Activated CD8-positive, alpha-beta T cell treated with anti-CD3 and anti-CD28 coated beads, Interleukin-2, amount 10 ng/mL, durations not matched to agents 7 days and 5 days (primary cell): ENCODE measurements around the gene LDLRAD3. TPM values are rescaled to one million over a fixed set of nuclear protein-coding genes. Genes with fewer than 3 reads are reported as not detected.

Experiments used
- ATAC-seq: fragments of 150-1000 bp; cut with Tn5 transposase; one replicate; pipeline ENCODE4 v1.10.0; 2021; ENCODE audit warnings: moderate library complexity
- CTCF ChIA-PET: fragments of 350-600 bp; sonication (Branson Sonifier 250); formaldehyde crosslinking; loops from one replicate; lab custom pipeline; 2021; ENCODE audit warnings: antibody characterized with exemption; lab: Charles Lee
- POLR2A ChIA-PET: fragments of 350-600 bp; sonication (Branson Sonifier 250); formaldehyde crosslinking; loops from one replicate; lab custom pipeline; 2021; ENCODE audit warnings: antibody characterized with exemption; lab: Charles Lee
- DNase-seq: peaks from one replicate; pipeline ENCODE4 v3.0.0-alpha.2; 2020
- H3K27ac Mint-ChIP-seq: one replicate; pipeline ENCODE4 v1.8.0; 2021; ENCODE audit warnings: mild to moderate bottlenecking, mixed read lengths
- H3K27me3 Mint-ChIP-seq: one replicate; pipeline ENCODE4 v1.8.0; 2021; ENCODE audit warnings: low read depth, mixed read lengths
- H3K36me3 Mint-ChIP-seq: one replicate; pipeline ENCODE4 v1.8.0; 2021; ENCODE audit warnings: low read depth, mixed read lengths
- H3K4me1 Mint-ChIP-seq: one replicate; pipeline ENCODE4 v1.8.0; 2021; ENCODE audit warnings: low read depth, mixed read lengths
- H3K4me3 Mint-ChIP-seq: one replicate; pipeline ENCODE4 v1.8.0; 2021; ENCODE audit warnings: mild to moderate bottlenecking, mixed read lengths
- H3K9me3 Mint-ChIP-seq: one replicate; pipeline ENCODE4 v1.8.0; 2022; ENCODE audit warnings: mixed read lengths; ENCODE audit not compliant: insufficient read depth
- total RNA-seq, 2 experiments: library from RNA; stranded (reverse); gene quantifications; one replicate each; pipeline ENCODE4 v1.2.3, GENCODE V29; 2021

LDLRAD3 gene
- total RNA-seq, 2 experiments from 2014 or later: 0.21 TPM; not detected in 1

DNA sequence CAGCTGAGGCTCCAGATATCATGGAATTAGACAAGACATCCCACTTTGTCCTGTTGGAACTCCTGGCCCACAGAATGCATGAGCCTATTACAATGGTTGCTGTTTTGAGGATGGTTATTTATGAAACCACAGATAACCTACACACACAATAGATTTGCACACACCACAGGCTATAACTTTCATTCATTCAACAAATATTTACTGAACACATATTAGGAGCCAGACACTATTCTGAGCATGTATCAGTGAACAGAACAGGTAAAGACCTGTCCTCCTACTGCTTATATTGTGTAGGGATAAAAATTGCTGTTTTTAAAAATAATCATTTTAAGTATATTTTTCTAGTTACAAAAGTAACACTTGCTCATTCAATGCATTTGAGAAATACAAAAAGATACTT, 13.4 kb upstream of the LDLRAD3 start:
- no peaks in the 10 kb centered on the region for H3K4me1 Mint-ChIP-seq
- H3K4me3 Mint-ChIP-seq: no peak overlapping the region
- H3K9me3 Mint-ChIP-seq: no peaks in the 10 kb centered on the region
- ChIA-PET POLR2A (no interaction called here), CTCF (no interaction called here)
- no peaks in the 10 kb centered on the region for H3K27me3 Mint-ChIP-seq
- DNase-seq (no peak), ATAC-seq (no peak)
- H3K27ac Mint-ChIP-seq: no peak overlapping the region
- H3K36me3 Mint-ChIP-seq: no peaks in the 10 kb centered on the region

GRCh38 chr11:35932121-35932520, 11.7 kb upstream of the LDLRAD3 start:
- POLR2A ChIA-PET: no interaction called here
- CTCF ChIA-PET: no interaction called here
- DNase-seq (no peak), ATAC-seq (no peak)
- Mint-ChIP-seq H3K27ac (no peak overlapping the region), H3K4me3 (no peak overlapping the region), H3K4me1 (no peaks in the 10 kb centered on the region), H3K9me3 (no peaks in the 10 kb centered on the region), H3K27me3 (peaks cover 3% of the 10 kb centered on the region), H3K36me3 (no peaks in the 10 kb centered on the region)

- CTCF ChIA-PET: no interaction called here
- Mint-ChIP-seq H3K4me3 (no peak overlapping the region), H3K27ac (no peak overlapping the region)
Measured at GRCh38 chr11:35932681-35933319, 11.1 kb upstream of the LDLRAD3 start.

GRCh38 chr11:35933320-35933871, 10.5 kb upstream of the LDLRAD3 start:
- H3K27ac Mint-ChIP-seq: no peak overlapping the region
- no peaks in the 10 kb centered on the region for H3K36me3 Mint-ChIP-seq
- ChIA-PET POLR2A (no interaction called here), CTCF (no interaction called here)
- H3K9me3 Mint-ChIP-seq: no peaks in the 10 kb centered on the region
- H3K4me3 Mint-ChIP-seq: no peak overlapping the region
- peaks cover 11% of the 10 kb centered on the region for H3K27me3 Mint-ChIP-seq
- H3K4me1 Mint-ChIP-seq: no peaks in the 10 kb centered on the region
- DNase-seq (no peak), ATAC-seq (no peak)

More at GRCh38 chr11:35932681-35933319, 11.1 kb upstream of the LDLRAD3 start:
- ATAC-seq (no peak), DNase-seq (no peak)
- no peaks in the 10 kb centered on the region for H3K9me3 Mint-ChIP-seq
- peaks cover 10% of the 10 kb centered on the region for H3K27me3 Mint-ChIP-seq
- POLR2A ChIA-PET: no interaction called here
- no peaks in the 10 kb centered on the region for H3K36me3 Mint-ChIP-seq
- no peaks in the 10 kb centered on the region for H3K4me1 Mint-ChIP-seq

- Mint-ChIP-seq H3K27ac (no peak overlapping the region), H3K36me3 (no peaks in the 10 kb centered on the region), H3K4me1 (no peaks in the 10 kb centered on the region), H3K27me3 (peaks cover 15% of the 10 kb centered on the region), H3K9me3 (no peaks in the 10 kb centered on the region), H3K4me3 (no peak overlapping the region)
- DNase-seq: no peak
- ChIA-PET CTCF (no interaction called here), POLR2A (no interaction called here)
- no peak for ATAC-seq
Measured at GRCh38 chr11:35934271-35934670, 9.6 kb upstream of the LDLRAD3 start.

- H3K4me1 Mint-ChIP-seq: no peaks in the 10 kb centered on the region
- H3K4me3 Mint-ChIP-seq: no peak overlapping the region
- POLR2A ChIA-PET: no interaction called here
- no peaks in the 10 kb centered on the region for H3K9me3 Mint-ChIP-seq
- H3K27me3 Mint-ChIP-seq: peaks cover 16% of the 10 kb centered on the region
- no peak overlapping the region for H3K27ac Mint-ChIP-seq
- H3K36me3 Mint-ChIP-seq: no peaks in the 10 kb centered on the region
- DNase-seq (no peak), ATAC-seq (no peak)
- CTCF ChIA-PET: no interaction called here
Measured at GRCh38 chr11:35934981-35935380, 8.9 kb upstream of the LDLRAD3 start.

- H3K27ac Mint-ChIP-seq: no peak overlapping the region
- no peak for DNase-seq
- no peak overlapping the region for H3K4me3 Mint-ChIP-seq
- ATAC-seq: no peak
- H3K4me1 Mint-ChIP-seq: no peaks in the 10 kb centered on the region
- ChIA-PET POLR2A (no interaction called here), CTCF (no interaction called here)
- H3K9me3 Mint-ChIP-seq: no peaks in the 10 kb centered on the region
- H3K27me3 Mint-ChIP-seq: peaks cover 17% of the 10 kb centered on the region
- H3K36me3 Mint-ChIP-seq: no peaks in the 10 kb centered on the region
Measured at GRCh38 chr11:35935390-35935789, 8.5 kb upstream of the LDLRAD3 start.

DNA sequence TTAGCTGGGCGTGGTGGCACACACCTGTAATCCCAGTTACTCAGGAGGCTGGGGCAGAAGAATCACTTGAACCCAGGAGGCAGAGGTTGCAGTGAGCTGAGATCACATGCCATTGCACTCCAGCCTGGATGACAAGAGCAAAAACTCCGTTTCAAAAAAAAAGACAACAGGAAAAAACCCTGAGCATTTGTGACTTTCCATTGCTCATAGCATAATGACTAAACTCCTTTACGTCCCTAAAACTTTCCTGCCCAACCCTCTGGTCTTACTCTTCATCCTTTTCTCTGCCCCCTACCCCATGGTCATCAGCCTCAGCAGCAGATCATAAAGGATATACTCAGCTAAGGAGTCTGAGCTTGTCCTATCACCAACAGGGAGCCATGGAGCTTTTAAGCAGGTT, 6.8 kb upstream of the LDLRAD3 start:
- H3K36me3 Mint-ChIP-seq: no peaks in the 10 kb centered on the region
- no peak overlapping the region for H3K4me3 Mint-ChIP-seq
- ChIA-PET CTCF (no interaction called here), POLR2A (no interaction called here)
- peaks cover 21% of the 10 kb centered on the region for H3K27me3 Mint-ChIP-seq
- ATAC-seq (no peak), DNase-seq (no peak)
- H3K9me3 Mint-ChIP-seq: no peaks in the 10 kb centered on the region
- H3K27ac Mint-ChIP-seq: no peak overlapping the region
- H3K4me1 Mint-ChIP-seq: no peaks in the 10 kb centered on the region

DNA sequence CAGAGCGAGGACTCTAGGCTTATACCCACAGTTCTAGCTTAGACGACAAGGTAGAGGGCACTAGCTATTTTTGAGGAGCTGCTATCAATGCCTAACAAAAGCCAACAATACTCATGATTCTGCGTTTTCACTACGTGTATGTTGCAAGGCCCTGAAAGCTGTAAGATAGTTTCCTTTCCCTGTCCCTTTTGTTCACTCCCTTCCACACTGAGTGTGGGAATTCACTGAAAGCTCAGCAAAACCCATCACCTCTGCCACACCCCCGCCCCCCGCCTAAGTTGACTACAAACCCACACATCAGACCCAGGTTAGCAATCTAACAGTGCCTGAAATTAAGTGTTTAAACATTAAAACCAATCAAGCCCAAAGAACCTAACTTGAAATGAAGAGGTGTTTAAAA, 6.2 kb upstream of the LDLRAD3 start:
- H3K27me3 Mint-ChIP-seq: peaks cover 27% of the 10 kb centered on the region
- ATAC-seq (no peak), DNase-seq (no peak)
- H3K4me3 Mint-ChIP-seq: no peak overlapping the region
- no peaks in the 10 kb centered on the region for H3K4me1 Mint-ChIP-seq
- no peaks in the 10 kb centered on the region for H3K9me3 Mint-ChIP-seq
- CTCF ChIA-PET: interaction anchor here (0.6 kb wide), 1 partner anchor 1468 kb away, joined by 3 read pairs; no protein-coding TSS in a partner anchor
- no peaks in the 10 kb centered on the region for H3K36me3 Mint-ChIP-seq
- POLR2A ChIA-PET: no interaction called here
- no peak overlapping the region for H3K27ac Mint-ChIP-seq

- ATAC-seq: no peak
- Mint-ChIP-seq H3K27me3 (peaks cover 32% of the 10 kb centered on the region), H3K4me3 (no peak overlapping the region), H3K4me1 (no peaks in the 10 kb centered on the region), H3K9me3 (no peaks in the 10 kb centered on the region), H3K27ac (no peak overlapping the region), H3K36me3 (no peaks in the 10 kb centered on the region)
- POLR2A ChIA-PET: no interaction called here
- CTCF ChIA-PET: interaction anchor here (0.6 kb wide), 1 partner anchor 1468 kb away, joined by 3 read pairs; no protein-coding TSS in a partner anchor
- DNase-seq: no peak
Measured at GRCh38 chr11:35938231-35938630, 5.6 kb upstream of the LDLRAD3 start.

GRCh38 chr11:35943309-35943708, 553 bp upstream of the LDLRAD3 start:
- no peaks in the 10 kb centered on the region for H3K36me3 Mint-ChIP-seq
- CTCF ChIA-PET: no interaction called here
- peak overlapping the region; percentile 55 for H3K4me3 Mint-ChIP-seq
- ATAC-seq (no peak), DNase-seq (no peak)
- H3K9me3 Mint-ChIP-seq: no peaks in the 10 kb centered on the region
- H3K27me3 Mint-ChIP-seq: peaks cover 53% of the 10 kb centered on the region
- POLR2A ChIA-PET: no interaction called here
- H3K4me1 Mint-ChIP-seq: peaks cover 8% of the 10 kb centered on the region
- no peak overlapping the region for H3K27ac Mint-ChIP-seq

- POLR2A ChIA-PET: no interaction called here
- peak overlapping the region; percentile 52 for H3K4me3 Mint-ChIP-seq
Measured at GRCh38 chr11:35944503-35945136, 758 bp downstream of the LDLRAD3 start.

More at GRCh38 chr11:35944503-35945136, 758 bp downstream of the LDLRAD3 start:
- CTCF ChIA-PET: no interaction called here
- Mint-ChIP-seq H3K9me3 (no peaks in the 10 kb centered on the region), H3K36me3 (no peaks in the 10 kb centered on the region), H3K27ac (no peak overlapping the region), H3K4me1 (peaks cover 8% of the 10 kb centered on the region), H3K27me3 (peaks cover 50% of the 10 kb centered on the region)
- ATAC-seq (no peak), DNase-seq (no peak)
